ENCODE results near the gene PLCG2. TPM values are rescaled to one million over a fixed set of nuclear protein-coding genes. Genes with fewer than 3 reads are reported as not detected.

PLCG2 gene
- total and polyA plus RNA-seq, 2 of the 8 experiments (the other 6 are each of a cell fraction or from before 2014, with no cell fraction given): 6.1 to 6.9 TPM

DNA sequence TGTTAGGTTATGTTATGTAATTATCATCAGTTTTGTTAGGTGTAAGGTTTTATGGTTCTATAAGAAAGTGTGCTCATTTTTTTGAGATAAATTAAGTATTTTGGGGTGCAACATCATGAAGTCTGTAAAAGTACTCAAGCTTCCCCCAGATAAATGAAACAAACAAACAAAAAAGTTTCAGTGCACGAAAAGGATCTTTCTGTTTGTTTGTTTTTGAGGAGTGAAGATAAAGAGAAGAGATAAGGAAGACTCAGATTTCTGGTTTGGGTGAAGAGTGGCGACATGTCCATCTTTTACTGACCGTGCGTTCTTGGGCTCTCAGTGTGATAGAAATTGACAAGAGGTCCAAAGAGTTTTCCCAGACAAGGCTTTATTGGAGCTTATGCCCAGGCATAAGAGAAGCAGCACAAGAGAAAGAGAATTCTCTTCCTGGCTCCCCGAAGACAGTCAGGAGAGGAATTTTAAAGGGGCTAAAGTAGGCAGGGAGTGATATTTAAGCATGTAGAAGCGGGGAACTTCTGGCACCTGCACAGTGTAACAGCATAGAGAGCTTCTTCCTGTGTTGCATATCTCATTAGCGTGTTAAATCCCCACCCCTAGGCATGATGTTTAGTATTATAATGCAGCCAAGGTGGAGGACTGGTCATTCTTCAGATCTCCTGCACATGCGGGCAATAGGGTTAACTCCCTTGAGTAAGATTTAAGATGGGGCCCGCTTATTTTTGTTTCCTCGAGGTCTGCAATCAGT, 71.3 kb downstream of the PLCG2 start (continued):
- TF ChIP-seq, protein P1, sequence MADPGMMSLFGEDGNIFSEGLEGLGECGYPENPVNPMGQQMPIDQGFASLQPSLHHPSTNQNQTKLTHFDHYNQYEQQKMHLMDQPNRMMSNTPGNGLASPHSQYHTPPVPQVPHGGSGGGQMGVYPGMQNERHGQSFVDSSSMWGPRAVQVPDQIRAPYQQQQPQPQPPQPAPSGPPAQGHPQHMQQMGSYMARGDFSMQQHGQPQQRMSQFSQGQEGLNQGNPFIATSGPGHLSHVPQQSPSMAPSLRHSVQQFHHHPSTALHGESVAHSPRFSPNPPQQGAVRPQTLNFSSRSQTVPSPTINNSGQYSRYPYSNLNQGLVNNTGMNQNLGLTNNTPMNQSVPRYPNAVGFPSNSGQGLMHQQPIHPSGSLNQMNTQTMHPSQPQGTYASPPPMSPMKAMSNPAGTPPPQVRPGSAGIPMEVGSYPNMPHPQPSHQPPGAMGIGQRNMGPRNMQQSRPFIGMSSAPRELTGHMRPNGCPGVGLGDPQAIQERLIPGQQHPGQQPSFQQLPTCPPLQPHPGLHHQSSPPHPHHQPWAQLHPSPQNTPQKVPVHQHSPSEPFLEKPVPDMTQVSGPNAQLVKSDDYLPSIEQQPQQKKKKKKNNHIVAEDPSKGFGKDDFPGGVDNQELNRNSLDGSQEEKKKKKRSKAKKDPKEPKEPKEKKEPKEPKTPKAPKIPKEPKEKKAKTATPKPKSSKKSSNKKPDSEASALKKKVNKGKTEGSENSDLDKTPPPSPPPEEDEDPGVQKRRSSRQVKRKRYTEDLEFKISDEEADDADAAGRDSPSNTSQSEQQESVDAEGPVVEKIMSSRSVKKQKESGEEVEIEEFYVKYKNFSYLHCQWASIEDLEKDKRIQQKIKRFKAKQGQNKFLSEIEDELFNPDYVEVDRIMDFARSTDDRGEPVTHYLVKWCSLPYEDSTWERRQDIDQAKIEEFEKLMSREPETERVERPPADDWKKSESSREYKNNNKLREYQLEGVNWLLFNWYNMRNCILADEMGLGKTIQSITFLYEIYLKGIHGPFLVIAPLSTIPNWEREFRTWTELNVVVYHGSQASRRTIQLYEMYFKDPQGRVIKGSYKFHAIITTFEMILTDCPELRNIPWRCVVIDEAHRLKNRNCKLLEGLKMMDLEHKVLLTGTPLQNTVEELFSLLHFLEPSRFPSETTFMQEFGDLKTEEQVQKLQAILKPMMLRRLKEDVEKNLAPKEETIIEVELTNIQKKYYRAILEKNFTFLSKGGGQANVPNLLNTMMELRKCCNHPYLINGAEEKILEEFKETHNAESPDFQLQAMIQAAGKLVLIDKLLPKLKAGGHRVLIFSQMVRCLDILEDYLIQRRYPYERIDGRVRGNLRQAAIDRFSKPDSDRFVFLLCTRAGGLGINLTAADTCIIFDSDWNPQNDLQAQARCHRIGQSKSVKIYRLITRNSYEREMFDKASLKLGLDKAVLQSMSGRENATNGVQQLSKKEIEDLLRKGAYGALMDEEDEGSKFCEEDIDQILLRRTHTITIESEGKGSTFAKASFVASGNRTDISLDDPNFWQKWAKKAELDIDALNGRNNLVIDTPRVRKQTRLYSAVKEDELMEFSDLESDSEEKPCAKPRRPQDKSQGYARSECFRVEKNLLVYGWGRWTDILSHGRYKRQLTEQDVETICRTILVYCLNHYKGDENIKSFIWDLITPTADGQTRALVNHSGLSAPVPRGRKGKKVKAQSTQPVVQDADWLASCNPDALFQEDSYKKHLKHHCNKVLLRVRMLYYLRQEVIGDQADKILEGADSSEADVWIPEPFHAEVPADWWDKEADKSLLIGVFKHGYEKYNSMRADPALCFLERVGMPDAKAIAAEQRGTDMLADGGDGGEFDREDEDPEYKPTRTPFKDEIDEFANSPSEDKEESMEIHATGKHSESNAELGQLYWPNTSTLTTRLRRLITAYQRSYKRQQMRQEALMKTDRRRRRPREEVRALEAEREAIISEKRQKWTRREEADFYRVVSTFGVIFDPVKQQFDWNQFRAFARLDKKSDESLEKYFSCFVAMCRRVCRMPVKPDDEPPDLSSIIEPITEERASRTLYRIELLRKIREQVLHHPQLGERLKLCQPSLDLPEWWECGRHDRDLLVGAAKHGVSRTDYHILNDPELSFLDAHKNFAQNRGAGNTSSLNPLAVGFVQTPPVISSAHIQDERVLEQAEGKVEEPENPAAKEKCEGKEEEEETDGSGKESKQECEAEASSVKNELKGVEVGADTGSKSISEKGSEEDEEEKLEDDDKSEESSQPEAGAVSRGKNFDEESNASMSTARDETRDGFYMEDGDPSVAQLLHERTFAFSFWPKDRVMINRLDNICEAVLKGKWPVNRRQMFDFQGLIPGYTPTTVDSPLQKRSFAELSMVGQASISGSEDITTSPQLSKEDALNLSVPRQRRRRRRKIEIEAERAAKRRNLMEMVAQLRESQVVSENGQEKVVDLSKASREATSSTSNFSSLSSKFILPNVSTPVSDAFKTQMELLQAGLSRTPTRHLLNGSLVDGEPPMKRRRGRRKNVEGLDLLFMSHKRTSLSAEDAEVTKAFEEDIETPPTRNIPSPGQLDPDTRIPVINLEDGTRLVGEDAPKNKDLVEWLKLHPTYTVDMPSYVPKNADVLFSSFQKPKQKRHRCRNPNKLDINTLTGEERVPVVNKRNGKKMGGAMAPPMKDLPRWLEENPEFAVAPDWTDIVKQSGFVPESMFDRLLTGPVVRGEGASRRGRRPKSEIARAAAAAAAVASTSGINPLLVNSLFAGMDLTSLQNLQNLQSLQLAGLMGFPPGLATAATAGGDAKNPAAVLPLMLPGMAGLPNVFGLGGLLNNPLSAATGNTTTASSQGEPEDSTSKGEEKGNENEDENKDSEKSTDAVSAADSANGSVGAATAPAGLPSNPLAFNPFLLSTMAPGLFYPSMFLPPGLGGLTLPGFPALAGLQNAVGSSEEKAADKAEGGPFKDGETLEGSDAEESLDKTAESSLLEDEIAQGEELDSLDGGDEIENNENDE (IDR thresholded peaks at IDR 0.05; ENCODE audit: insufficient replicate concordance, low read length): no peak
- TF ChIP-seq SP2 (IDR thresholded peaks at IDR 0.05; ENCODE audit: low read length): no peak
- no peak for TF ChIP-seq SUZ12 (IDR thresholded peaks at IDR 0.05; ENCODE audit: low read length)
- TF ChIP-seq, protein P2, sequence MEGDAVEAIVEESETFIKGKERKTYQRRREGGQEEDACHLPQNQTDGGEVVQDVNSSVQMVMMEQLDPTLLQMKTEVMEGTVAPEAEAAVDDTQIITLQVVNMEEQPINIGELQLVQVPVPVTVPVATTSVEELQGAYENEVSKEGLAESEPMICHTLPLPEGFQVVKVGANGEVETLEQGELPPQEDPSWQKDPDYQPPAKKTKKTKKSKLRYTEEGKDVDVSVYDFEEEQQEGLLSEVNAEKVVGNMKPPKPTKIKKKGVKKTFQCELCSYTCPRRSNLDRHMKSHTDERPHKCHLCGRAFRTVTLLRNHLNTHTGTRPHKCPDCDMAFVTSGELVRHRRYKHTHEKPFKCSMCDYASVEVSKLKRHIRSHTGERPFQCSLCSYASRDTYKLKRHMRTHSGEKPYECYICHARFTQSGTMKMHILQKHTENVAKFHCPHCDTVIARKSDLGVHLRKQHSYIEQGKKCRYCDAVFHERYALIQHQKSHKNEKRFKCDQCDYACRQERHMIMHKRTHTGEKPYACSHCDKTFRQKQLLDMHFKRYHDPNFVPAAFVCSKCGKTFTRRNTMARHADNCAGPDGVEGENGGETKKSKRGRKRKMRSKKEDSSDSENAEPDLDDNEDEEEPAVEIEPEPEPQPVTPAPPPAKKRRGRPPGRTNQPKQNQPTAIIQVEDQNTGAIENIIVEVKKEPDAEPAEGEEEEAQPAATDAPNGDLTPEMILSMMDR (IDR thresholded peaks at IDR 0.05; ENCODE audit: control extremely low read depth in 1 of 3, insufficient read depth in 1 of 3, low read depth in 1 of 3, low read length in 3 of 3): no peak
- TF ChIP-seq CHD1 (IDR thresholded peaks at IDR 0.05; ENCODE audit: low read depth, low read length): no peak
- no peak for TF ChIP-seq SAP30 (IDR thresholded peaks at IDR 0.05; ENCODE audit: insufficient read depth, insufficient replicate concordance, low read length)
- no peak for TF ChIP-seq TAF7 (optimal IDR thresholded peaks at IDR 0.05; ENCODE audit: borderline replicate concordance, low read depth, low read length)
